Cardiac septum (tissue), 1 donor: ENCODE results near the gene CDH2. TPM values are rescaled to one million over a fixed set of nuclear protein-coding genes. Genes with fewer than 3 reads are reported as not detected.

Experiments
- DNase-seq: peaks from one replicate; pipeline ENCODE4 v3.0.0-alpha.2; 2020; ENCODE audit warnings: low spot score
- intact Hi-C: fragments of 100-400 bp; cut with DNase I; formaldehyde crosslinking; loops from one replicate; pipeline ENCODE4 v1.14.0; 2022
- long read RNA-seq: library from polyadenylated mRNA; unstranded; transcript quantifications from one replicate; pipeline ENCODE4 v2.0.0, GENCODE V29; 2021
- total RNA-seq: library from RNA; stranded (reverse); fragmentation: NEBNext Ultra II Directional; extraction: Animal tissue kit (Norgen Biotek cat#: 25700); gene quantifications from one replicate; pipeline ENCODE4 v1.2.1, GENCODE V29; 2021
- donor health status: DM: no; HTN: no; CAD: no.

Gene CDH2
- 367 TPM for total RNA-seq
- long read RNA-seq, full-length matches to known transcripts: 342 of 548 reads
- long read RNA-seq, partial matches to known transcripts: 143 of 548 reads
- long read RNA-seq, other reads (novel, unspliced or antisense): 63 of 548 reads

- intact Hi-C loops: loop anchor here (5.0 to 10.0 kb wide), 3 partner anchors 50 to 312 kb away; no protein-coding TSS in a partner anchor
Observed at GRCh38 chr18:28176948-28177827, at the start of gene CDH2. CDH2 (minus strand) TSS chr18:28177130; CDS start chr18:28177022, 108 bp downstream.

GRCh38 chr18:28212060-28212459, 35.1 kb upstream of the CDH2 start:
- intact Hi-C loops: no loop called here
- no peak for DNase-seq

More at GRCh38 chr18:28176948-28177827, at the start of gene CDH2:
- DNase-seq: peak; percentile 82

GRCh38 chr18:28208712-28209265, 31.9 kb upstream of the CDH2 start:
- intact Hi-C loops: no loop called here
- no peak for DNase-seq

- DNase-seq: no peak
- intact Hi-C loops: no loop called here
Observed at GRCh38 chr18:28208268-28208667, 31.3 kb upstream of the CDH2 start.

- DNase-seq: no peak
- intact Hi-C loops: no loop called here
Observed at GRCh38 chr18:28204154-28204553, 27.2 kb upstream of the CDH2 start.

- no peak for DNase-seq
- intact Hi-C loops: no loop called here
Observed at GRCh38 chr18:28201056-28201455, 24.1 kb upstream of the CDH2 start.

- intact Hi-C loops: no loop called here
- no peak for DNase-seq
Observed at GRCh38 chr18:28198620-28199019, 21.7 kb upstream of the CDH2 start.

- intact Hi-C loops: no loop called here
- no peak for DNase-seq
Observed at GRCh38 chr18:28193177-28193778, 16.3 kb upstream of the CDH2 start.

GRCh38 chr18:28189400-28190239, 12.7 kb upstream of the CDH2 start:
- no peak for DNase-seq
- intact Hi-C loops: loop anchor here (10.0 kb wide), 1 partner anchor 405 kb away; no protein-coding TSS in a partner anchor

GRCh38 chr18:28185121-28185520, 8.2 kb upstream of the CDH2 start:
- no peak for DNase-seq
- intact Hi-C loops: loop anchor here (10.0 kb wide), 1 partner anchor 400 kb away; no protein-coding TSS in a partner anchor

GRCh38 chr18:28183418-28184078, 6.6 kb upstream of the CDH2 start:
- DNase-seq: no peak
- intact Hi-C loops: loop anchor here (10.0 kb wide), 1 partner anchor 399 kb away; no protein-coding TSS in a partner anchor

GRCh38 chr18:28181616-28182015, 4.7 kb upstream of the CDH2 start:
- intact Hi-C loops: loop anchor here (10.0 kb wide), 1 partner anchor 397 kb away; no protein-coding TSS in a partner anchor
- DNase-seq: no peak

- no peak for DNase-seq
- intact Hi-C loops: loop anchor here (5.0 to 10.0 kb wide), 3 partner anchors 51 to 314 kb away; no protein-coding TSS in a partner anchor
Observed at GRCh38 chr18:28178720-28179119, 1.8 kb upstream of the CDH2 start.

- DNase-seq: no peak
- intact Hi-C loops: loop anchor here (5.0 to 10.0 kb wide), 3 partner anchors 51 to 313 kb away; no protein-coding TSS in a partner anchor
Observed at GRCh38 chr18:28177828-28178635, 1.1 kb upstream of the CDH2 start.

- intact Hi-C loops: loop anchor here (5.0 to 10.0 kb wide), 3 partner anchors 49 to 312 kb away; no protein-coding TSS in a partner anchor
- DNase-seq: no peak
Observed at GRCh38 chr18:28176698-28176947, 307 bp downstream of the CDH2 start.

GRCh38 chr18:28175930-28176697, 816 bp downstream of the CDH2 start:
- intact Hi-C loops: loop anchor here (5.0 to 10.0 kb wide), 3 partner anchors 49 to 311 kb away; no protein-coding TSS in a partner anchor
- no peak for DNase-seq
